OCI-LY7 (cell line): ENCODE measurements around the gene POLR3F.

Experiments used
- EZH2phosphoT487 ChIP-seq: fragments of 200-600 bp; sonication (generic); IDR thresholded peaks from 2 replicates; pipeline ENCODE4 v1.6.1; 2018; ENCODE audit warnings: low read depth, borderline replicate concordance, mild to moderate bottlenecking, mixed run types, antibody characterized with exemption, low read length, moderate library complexity, mixed read lengths
- TF ChIP-seq, protein P1 (sequence below): fragments of 200-600 bp; sonication (generic); conservative IDR thresholded peaks from 2 replicates; pipeline ENCODE4 v1.5.1; 2014; ENCODE audit warnings: mild to moderate bottlenecking, antibody characterized with exemption, low read length, moderate library complexity, mixed read lengths

GRCh38 chr20:18465536-18466200, 1.5 kb upstream of the POLR3F start:
- TF ChIP-seq, protein P1, sequence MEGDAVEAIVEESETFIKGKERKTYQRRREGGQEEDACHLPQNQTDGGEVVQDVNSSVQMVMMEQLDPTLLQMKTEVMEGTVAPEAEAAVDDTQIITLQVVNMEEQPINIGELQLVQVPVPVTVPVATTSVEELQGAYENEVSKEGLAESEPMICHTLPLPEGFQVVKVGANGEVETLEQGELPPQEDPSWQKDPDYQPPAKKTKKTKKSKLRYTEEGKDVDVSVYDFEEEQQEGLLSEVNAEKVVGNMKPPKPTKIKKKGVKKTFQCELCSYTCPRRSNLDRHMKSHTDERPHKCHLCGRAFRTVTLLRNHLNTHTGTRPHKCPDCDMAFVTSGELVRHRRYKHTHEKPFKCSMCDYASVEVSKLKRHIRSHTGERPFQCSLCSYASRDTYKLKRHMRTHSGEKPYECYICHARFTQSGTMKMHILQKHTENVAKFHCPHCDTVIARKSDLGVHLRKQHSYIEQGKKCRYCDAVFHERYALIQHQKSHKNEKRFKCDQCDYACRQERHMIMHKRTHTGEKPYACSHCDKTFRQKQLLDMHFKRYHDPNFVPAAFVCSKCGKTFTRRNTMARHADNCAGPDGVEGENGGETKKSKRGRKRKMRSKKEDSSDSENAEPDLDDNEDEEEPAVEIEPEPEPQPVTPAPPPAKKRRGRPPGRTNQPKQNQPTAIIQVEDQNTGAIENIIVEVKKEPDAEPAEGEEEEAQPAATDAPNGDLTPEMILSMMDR = no peak
- TF ChIP-seq EZH2phosphoT487 = no peak
